Left lobe of liver (tissue), 2 donors: ENCODE results near the gene NOTCH1. TPM values are rescaled to one million over a fixed set of nuclear protein-coding genes. Genes with fewer than 3 reads are reported as not detected.

Source experiments
- ATAC-seq: fragments of 200-7000 bp; cut with Tn5 transposase; one replicate; pipeline ENCODE4 v1.9.1; 2020; ENCODE audit warnings: mild to moderate bottlenecking, moderate library complexity
- DNase-seq: peaks from one replicate; pipeline ENCODE4 v3.0.0-alpha.2; 2020; ENCODE audit warnings: low spot score
- total RNA-seq: library from RNA; stranded (reverse); gene quantifications from one replicate; pipeline ENCODE4 v1.2.1, GENCODE V29; 2021
- donor health status: DM: no; HTN: no; CAD: no; lungs with moderate emphysema.
- donor health status: DM: no; HTN: yes; CAD: no.

NOTCH1 gene
- total RNA-seq, 1 donor from 2014 or later = 31.9 TPM

DNA sequence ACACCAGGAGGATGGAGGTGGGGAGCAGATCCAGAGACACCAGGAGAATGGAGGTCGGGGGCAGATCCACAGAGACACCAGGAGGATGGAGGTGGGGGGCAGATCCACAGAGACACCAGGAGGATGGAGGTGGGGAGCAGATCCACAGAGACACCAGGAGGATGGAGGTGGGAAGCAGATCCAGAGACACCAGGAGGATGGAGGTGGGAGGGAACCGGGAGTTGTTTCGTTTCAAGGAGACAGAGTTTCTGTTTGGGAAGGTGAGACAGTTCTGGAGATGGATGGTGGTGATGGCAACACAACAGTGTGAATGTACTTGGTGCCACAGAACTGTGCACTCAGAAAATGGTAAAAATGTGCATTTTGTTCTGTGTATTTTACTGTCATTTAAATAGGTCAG lies 97.2 kb downstream of the NOTCH1 start:
- DNase-seq = no peak
- no peak for ATAC-seq

DNA sequence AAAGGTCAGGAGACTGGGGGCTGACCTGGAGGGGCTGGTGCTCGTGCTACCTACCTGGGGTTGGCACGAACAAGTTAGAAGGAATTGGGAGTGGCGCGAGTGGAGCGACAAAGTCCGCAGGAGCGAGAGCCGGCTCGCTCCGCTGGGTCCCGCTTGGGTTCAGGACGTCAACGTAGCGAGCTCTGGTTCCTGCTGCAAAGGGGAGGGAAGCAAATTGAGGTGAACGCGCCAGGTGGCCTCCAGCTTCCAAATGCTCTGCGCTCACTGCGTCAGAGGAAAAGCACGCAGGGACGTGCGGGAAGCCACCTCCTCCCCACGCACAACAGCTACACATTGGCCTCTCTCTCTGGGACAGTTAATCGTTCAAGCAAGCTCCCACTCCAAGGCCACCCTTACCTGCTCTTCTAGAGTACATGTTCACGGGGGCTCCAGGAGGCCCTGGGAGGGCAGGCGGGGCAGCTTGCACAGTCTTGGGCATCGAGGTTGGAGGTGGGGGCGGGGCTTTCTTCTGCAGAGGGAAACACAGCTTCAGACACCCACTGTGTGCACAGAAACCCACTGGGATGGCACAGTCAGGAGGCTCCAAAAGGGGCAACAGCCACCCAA lies 98.6 kb downstream of the NOTCH1 start:
- ATAC-seq (no peak), DNase-seq (no peak)

DNA sequence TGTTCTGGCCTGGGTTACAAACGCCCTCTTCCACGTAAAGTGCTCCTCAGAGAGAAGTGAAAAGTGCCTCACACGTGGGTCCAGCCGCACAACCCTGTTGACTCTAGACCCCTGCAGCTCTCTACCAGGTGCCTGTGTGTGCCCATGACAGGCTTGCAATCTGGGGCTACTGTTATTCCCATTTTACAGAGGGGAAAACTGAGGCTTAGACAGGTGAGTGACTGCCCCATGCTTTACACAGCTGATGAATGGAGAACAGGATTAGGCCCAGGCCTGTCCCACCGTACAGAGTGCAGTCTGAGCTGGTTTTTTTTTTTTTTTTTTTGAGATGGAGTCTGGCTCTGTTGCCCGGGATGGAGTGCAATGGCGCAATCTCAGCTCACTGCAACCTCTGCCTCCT lies 100.0 kb downstream of the NOTCH1 start:
- ATAC-seq = no peak
- DNase-seq = no peak

Other genes with a start within 250 kb of the NOTCH1 start
- 0.03 TPM for gene CCDC187, start 242.0 kb downstream of the NOTCH1 start, total RNA-seq
- 4.8 TPM for gene GPSM1, start 218.5 kb downstream of the NOTCH1 start, total RNA-seq
- 13.8 TPM for gene DNLZ, start 182.3 kb downstream of the NOTCH1 start, total RNA-seq
- gene CARD9, start 172.4 kb downstream of the NOTCH1 start, total RNA-seq = 2.1 TPM
- 7.2 TPM for gene SNAPC4, start 145.9 kb downstream of the NOTCH1 start, total RNA-seq
- 39.5 TPM for gene ENTR1, start 135.4 kb downstream of the NOTCH1 start, total RNA-seq
- 59.3 TPM for gene PMPCA, start 135.4 kb downstream of the NOTCH1 start, total RNA-seq
- 8.8 TPM for gene INPP5E, start 106.2 kb downstream of the NOTCH1 start, total RNA-seq
- gene SEC16A, start 63.0 kb downstream of the NOTCH1 start, total RNA-seq = 71.8 TPM
- 42.3 TPM for gene EGFL7, start 116.9 kb upstream of the NOTCH1 start, total RNA-seq
- 213 TPM for gene AGPAT2, start 141.4 kb upstream of the NOTCH1 start, total RNA-seq
- gene DIPK1B, start 166.5 kb upstream of the NOTCH1 start, total RNA-seq = 3.0 TPM
- gene LCN10, start 196.9 kb upstream of the NOTCH1 start, total RNA-seq = 0.15 TPM
- not detected for gene LCN6, start 202.5 kb upstream of the NOTCH1 start, total RNA-seq
- gene LCN8, start 212.2 kb upstream of the NOTCH1 start, total RNA-seq = not detected
- not detected for gene LCN15, start 218.5 kb upstream of the NOTCH1 start, total RNA-seq
- gene TMEM141, start 245.3 kb upstream of the NOTCH1 start, total RNA-seq = 55.1 TPM